Limb (tissue), 2 donors: ENCODE data around the gene OR2W3.

Experiments used
- DNase-seq, 2 donors: peaks; one replicate each; pipeline ENCODE4 v3.0.0-alpha.2; 2016; ENCODE audit errors: extremely low spot score in 2 of 2

The OR2W3 gene

GRCh38 chr1:247895163-247895637 lies at the start of gene OR2W3:
TSS of gene OR2W3 (plus strand) at chr1:247895587. CDS start at chr1:247895587, 0 bp downstream.
- no peak for DNase-seq

- no peak for DNase-seq
These were observed 49.7 kb upstream of the OR2W3 start for GRCh38 chr1:247845693-247846017.

GRCh38 chr1:247848346-247848745 lies 47.0 kb upstream of the OR2W3 start:
- DNase-seq, result no peak

GRCh38 chr1:247849616-247850015 lies 45.8 kb upstream of the OR2W3 start:
- no peak for DNase-seq

GRCh38 chr1:247854899-247855545 lies 40.4 kb upstream of the OR2W3 start:
- DNase-seq, result no peak

GRCh38 chr1:247855911-247856310 lies 39.5 kb upstream of the OR2W3 start:
- DNase-seq, result no peak

- DNase-seq, result peak in 1 of 2 donors; percentile 62
These were observed 38.1 kb upstream of the OR2W3 start, which contains the start of gene TRIM58 for GRCh38 chr1:247857069-247857984. TSS of gene TRIM58 (plus strand) at chr1:247857187. CDS start at chr1:247857247, 60 bp downstream.

- no peak for DNase-seq
These were observed 37.3 kb upstream of the OR2W3 start for GRCh38 chr1:247857985-247858619.

GRCh38 chr1:247862756-247863155 lies 32.6 kb upstream of the OR2W3 start:
- DNase-seq, result no peak

- no peak for DNase-seq
These were observed 30.7 kb upstream of the OR2W3 start for GRCh38 chr1:247864644-247865043.

- no peak for DNase-seq
These were observed 30.0 kb upstream of the OR2W3 start for GRCh38 chr1:247865416-247865815.

GRCh38 chr1:247883346-247883745 lies 12.0 kb upstream of the OR2W3 start:
- DNase-seq, result no peak

- no peak for DNase-seq
These were observed 10.5 kb upstream of the OR2W3 start for GRCh38 chr1:247884797-247885413.

GRCh38 chr1:247895976-247896375 lies 589 bp downstream of the OR2W3 start:
- no peak for DNase-seq

GRCh38 chr1:247904122-247904521 lies 8.7 kb downstream of the OR2W3 start:
- no peak for DNase-seq

- no peak for DNase-seq
These were observed 9.8 kb downstream of the OR2W3 start for GRCh38 chr1:247905181-247905580.

GRCh38 chr1:247905910-247906503 lies 10.6 kb downstream of the OR2W3 start:
- no peak for DNase-seq

- no peak for DNase-seq
These were observed 11.2 kb downstream of the OR2W3 start for GRCh38 chr1:247906504-247907047.

GRCh38 chr1:247908766-247909165 lies 13.4 kb downstream of the OR2W3 start:
- no peak for DNase-seq

- DNase-seq, result no peak
These were observed 18.4 kb downstream of the OR2W3 start for GRCh38 chr1:247913786-247914185.
